Stomach (tissue), 4 donors: ENCODE data around the gene MSTO1.

Experiments
- EP300 ChIP-seq: sonication (generic); formaldehyde crosslinking; IDR thresholded peaks from one replicate; pipeline ENCODE4 v1.6.1; 2017; ENCODE audit warnings: antibody characterized with exemption
- POLR2A ChIP-seq, 4 donors: fragments of 450-650 bp; IDR thresholded peaks; one replicate each; pipeline ENCODE4 v1.6.1; 2016; ENCODE audit warnings: antibody characterized with exemption in 4 of 4, control low read depth in 2 of 4, mild to moderate bottlenecking in 1 of 4, moderate library complexity in 1 of 4
- POLR2AphosphoS5 ChIP-seq, 3 donors: sonication (generic); formaldehyde crosslinking; IDR thresholded peaks; one replicate each; pipeline ENCODE4 v1.6.1; 2016; ENCODE audit warnings: antibody characterized with exemption in 3 of 3
- TF ChIP-seq, protein P1 (sequence below), 7 experiments: fragments of 450-650 bp in 4 of 7; fragments of 200-600 bp in 3 of 7; sonication (generic) in 3 of 7; IDR thresholded peaks; one replicate each; pipeline ENCODE4 v1.5.1; 2016 to 2019; ENCODE audit warnings: antibody characterized with exemption in 7 of 7, control low read depth in 2 of 7, mild to moderate bottlenecking in 1 of 7

DNA sequence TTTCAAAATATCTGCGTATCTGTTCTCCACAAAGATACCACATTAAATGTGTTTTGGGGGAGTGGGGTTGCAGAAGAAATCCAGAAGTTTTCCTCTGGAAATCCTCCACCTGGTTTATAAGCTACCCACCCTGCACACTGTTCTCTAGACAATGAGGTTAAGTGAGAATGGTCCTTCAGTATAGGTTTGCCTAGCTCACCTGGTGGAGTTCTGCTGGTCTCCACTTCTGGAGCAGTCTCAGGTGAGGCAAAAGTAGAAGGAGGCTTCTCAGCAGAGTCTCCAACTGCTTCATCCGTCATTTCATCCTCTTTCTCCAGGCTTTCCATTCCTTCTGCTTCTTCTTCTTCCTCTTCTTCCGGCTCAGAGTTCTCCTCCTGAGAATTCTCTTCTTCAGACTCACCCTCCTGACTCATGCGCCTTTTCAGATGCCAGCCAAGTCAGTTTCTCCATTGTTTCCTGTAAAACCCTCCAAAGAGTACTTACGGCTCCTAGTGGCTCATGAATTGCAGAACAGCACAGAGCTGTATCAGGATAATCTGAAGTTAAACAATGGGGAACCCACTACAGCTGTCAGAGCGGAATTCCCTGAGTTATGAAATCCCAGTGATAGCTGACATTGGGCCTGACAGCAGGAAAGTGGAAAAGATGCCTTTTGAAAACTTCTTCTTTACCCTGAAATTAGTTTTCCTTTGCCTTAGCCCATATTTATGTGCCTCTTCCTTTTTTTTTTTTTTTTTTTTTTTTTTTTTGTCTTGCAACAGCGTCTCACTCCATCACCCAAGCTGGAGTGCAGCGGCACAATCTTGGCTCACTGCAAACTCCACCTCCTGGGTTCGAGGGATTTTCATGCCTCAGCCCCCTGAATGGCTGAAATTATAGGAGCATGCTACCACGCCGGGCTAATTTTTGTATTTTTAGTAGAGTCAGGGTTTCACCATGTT, 38.5 kb downstream of the MSTO1 start:
- TF ChIP-seq, protein P1, sequence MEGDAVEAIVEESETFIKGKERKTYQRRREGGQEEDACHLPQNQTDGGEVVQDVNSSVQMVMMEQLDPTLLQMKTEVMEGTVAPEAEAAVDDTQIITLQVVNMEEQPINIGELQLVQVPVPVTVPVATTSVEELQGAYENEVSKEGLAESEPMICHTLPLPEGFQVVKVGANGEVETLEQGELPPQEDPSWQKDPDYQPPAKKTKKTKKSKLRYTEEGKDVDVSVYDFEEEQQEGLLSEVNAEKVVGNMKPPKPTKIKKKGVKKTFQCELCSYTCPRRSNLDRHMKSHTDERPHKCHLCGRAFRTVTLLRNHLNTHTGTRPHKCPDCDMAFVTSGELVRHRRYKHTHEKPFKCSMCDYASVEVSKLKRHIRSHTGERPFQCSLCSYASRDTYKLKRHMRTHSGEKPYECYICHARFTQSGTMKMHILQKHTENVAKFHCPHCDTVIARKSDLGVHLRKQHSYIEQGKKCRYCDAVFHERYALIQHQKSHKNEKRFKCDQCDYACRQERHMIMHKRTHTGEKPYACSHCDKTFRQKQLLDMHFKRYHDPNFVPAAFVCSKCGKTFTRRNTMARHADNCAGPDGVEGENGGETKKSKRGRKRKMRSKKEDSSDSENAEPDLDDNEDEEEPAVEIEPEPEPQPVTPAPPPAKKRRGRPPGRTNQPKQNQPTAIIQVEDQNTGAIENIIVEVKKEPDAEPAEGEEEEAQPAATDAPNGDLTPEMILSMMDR (IDR thresholded peaks at IDR 0.05), result peak in 2 of 7 experiments; percentile 34 to 38
- TF ChIP-seq POLR2A (IDR thresholded peaks at IDR 0.05) (no peak), EP300 (no peak), POLR2AphosphoS5 (IDR thresholded peaks at IDR 0.05) (peak in 2 of 3 donors; percentile 48 to 83)
